ENCODE data around the gene NTRK1.

Gene NTRK1

DNA sequence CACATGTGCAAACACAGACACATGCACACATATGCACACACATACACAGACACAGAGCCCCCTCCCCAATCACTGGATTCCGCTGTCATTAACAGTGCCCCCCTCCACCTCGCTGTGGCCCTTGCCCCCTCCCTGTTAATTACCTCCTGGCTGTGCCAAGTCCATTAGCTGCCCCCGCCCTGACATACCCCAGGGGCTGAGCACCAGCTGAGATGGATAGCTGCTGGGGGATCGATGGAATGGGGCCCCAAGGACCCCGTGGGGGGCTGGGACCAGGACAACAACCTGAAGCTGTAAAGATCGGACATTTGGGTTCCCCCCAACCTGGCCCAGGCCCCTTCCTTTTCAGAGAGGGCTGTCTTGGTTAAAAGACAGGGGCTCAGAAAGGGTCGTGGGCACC, 23.3 kb downstream of the NTRK1 start:
- DNase-seq: no peak

DNA sequence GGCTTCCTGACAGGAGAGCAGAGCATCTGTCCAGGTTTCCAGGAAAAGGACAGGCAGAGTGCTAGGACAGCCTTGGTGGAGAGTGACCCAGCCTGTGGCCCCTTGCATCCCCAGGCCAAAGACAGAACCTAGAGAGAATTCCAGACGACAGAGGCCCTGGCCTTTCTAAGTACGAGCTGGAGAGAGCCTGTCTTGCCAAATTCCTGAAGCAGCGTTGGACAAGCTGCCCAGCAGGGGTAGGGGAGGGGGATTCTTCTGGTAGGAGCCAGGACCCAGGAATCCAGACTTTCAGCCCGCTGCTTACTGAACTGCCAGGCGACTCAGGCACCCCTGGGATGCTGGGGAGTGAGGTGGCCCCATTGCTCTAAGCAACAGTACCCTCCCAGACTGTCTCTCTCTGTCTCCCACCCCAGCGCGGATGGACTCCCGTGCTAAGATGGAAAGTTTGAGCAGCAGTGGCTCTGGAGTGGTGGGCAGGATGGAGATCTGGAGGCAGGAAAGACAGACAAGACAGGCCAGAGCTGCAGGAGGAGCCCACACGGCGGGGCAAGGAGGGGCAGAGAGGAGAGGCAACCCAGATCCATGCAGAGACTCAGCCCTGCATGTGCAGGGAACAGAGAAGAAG, 24.0 kb downstream of the NTRK1 start:
- DNase-seq: no peak

GRCh38 chr1:156885314-156885713, 24.6 kb downstream of the NTRK1 start:
- no peak for DNase-seq

- DNase-seq: no peak
Observed at GRCh38 chr1:156885880-156886355, 25.3 kb downstream of the NTRK1 start.

- no peak for DNase-seq
Observed at GRCh38 chr1:156886583-156887281, 26.1 kb downstream of the NTRK1 start.

DNA sequence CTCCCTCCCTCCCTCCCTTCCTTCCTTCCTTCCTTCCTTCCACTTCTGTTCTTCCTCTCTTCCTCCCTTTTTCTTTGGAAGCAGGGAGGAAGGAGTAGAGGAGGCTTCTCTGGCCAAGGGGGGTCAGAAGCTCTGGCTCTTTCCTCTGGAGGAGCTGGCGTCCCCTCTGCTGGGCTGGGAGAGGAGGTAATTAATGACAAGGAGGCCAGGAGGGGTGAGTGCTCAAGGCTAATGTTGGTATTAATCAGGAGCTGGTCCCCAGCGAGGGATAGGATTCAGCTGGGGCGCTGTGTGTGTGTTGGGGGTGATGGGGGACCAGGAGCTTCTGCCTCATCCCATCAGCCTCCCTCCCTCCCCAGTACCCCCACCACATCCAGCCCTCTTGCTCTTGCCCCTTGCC, 26.7 kb downstream of the NTRK1 start:
- no peak for DNase-seq

DNA sequence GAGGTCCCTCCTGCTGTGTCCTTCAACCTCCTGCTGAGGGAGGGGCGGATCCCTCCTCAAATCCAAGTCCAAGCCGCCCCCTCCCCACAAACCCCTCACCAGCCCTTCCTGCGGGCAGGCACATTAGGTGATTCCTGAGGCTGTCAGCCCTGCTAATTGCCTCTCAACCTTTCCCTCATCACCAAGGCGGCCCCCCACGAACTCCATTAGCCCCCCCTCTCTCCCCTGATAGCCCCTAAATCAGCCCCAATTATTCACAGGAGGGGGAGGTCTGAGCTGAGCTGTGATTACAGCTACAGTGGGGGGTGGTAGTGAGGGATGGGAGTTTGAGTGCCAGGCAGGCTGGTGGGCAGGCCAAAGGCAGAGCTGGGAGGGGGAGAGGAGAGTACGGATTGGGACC, 27.1 kb downstream of the NTRK1 start:
- no peak for DNase-seq

- DNase-seq: peak; percentile 50
Observed at GRCh38 chr1:156889802-156890580, 29.3 kb downstream of the NTRK1 start.

DNA sequence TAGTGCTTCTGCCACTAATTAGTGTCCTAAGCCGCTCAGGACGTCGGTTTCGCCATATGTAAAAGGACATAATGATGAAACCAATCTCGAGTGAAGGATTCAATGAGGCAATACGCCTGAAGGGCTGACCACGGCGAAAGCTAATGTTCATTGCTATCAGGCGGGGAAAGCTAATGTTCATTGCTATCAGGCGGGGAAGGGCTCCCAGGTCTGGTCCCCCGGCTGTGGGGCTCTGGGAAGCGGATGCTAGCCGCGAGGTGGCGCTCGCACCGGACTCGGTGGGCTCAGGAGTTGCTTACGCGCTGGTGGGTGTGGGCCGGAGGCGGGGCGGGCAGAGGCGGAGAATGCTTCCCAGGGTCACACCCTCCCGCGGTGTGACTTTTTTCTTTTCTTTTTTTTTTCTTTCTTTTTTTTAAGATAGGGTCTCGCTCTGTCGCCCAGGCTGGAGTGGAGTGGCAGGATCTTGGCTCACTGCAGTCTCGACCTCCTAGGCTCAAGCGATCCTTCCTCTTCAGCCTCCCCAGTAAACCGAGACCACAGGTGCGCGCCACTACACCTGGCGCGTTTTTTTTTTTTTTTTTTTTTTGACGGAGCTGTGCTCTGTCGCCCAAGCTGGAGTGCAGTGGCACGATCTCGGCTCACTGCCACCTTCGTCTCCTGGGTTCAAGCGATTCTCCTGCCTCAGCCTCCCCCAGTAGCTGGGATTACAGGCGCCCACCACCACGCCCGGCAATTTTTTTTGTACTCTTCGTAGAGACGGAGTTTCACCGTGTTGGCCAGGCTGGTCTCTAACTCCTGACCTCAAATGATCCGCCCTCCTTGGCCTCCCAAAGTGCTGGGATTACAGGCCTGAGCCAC, 31.8 kb downstream of the NTRK1 start:
- DNase-seq: peak; percentile 80

DNA sequence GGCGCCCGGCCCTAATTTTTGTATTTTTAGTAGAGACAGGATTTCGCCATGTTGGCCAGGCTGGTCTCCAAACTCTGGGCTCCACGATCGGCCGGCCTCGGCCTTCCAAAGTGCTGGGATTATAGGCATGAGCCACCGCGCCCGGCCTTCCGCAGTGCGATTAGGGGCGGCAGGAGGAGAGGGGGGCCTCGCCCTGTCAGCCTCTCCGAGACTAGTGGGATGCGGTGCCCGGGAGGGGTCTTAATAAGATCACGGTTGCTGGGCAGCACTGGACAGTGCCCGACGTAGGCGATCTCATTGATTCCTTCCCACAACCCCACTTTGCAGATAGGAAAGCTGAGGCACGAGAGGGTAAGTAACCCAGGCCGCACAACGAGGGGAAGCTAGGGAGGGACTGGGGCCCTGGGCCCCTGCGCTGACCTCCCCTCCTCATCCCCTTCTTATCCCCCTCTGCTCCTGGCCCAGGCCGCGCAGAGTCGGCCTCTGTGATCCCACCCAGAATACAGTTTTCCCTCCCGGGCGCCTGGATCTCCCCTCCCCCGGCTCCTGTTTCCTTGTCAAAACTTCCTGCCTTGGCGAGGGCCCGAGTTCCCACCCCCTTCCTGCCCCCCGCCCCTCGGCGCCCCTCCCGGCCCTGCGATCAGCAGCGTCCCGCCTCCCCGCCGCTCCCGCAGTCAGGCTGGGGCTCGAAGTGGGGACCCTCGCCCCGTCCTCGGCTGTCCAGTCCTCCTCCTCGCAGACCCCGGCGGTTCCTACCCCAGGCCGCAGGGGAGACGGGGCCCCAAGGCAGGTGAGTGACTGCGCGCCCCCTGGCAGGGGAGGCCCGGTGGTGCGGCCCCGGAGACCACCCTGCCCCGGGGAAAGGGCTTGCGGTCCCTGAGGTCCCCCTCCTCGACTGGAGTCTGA, 32.6 kb downstream of the NTRK1 start, which contains the start of gene PEAR1:
PEAR1 (plus strand) TSS at position 671 of the 906 bp plus-strand sequence. CDS start 10,209 bp downstream, outside the sequence.
- peak; percentile 27 for DNase-seq

- DNase-seq: no peak
Observed at GRCh38 chr1:156894001-156894400, 33.3 kb downstream of the NTRK1 start.

GRCh38 chr1:156894711-156895454, 34.2 kb downstream of the NTRK1 start:
- no peak for DNase-seq

GRCh38 chr1:156895455-156895812, 34.8 kb downstream of the NTRK1 start:
- no peak for DNase-seq

DNA sequence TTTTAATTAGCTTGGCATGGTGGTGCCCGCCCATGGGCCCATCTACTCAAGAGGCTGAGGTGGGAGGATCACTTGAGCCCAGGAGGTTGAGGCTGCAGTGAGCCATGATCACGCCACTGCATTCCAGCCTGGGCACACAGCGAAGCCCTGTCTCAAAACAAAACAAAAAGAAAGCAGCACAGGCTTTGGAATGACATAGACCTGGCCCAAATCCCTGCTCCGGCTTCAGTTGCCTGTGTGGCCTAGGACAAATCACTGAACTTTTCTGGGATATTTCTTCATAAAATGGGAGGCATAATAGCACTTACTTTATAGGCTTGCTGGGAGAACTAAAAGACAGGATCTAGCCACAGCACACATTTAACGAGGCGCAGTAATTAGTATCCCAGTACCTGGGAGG, 35.3 kb downstream of the NTRK1 start:
- no peak for DNase-seq

DNA sequence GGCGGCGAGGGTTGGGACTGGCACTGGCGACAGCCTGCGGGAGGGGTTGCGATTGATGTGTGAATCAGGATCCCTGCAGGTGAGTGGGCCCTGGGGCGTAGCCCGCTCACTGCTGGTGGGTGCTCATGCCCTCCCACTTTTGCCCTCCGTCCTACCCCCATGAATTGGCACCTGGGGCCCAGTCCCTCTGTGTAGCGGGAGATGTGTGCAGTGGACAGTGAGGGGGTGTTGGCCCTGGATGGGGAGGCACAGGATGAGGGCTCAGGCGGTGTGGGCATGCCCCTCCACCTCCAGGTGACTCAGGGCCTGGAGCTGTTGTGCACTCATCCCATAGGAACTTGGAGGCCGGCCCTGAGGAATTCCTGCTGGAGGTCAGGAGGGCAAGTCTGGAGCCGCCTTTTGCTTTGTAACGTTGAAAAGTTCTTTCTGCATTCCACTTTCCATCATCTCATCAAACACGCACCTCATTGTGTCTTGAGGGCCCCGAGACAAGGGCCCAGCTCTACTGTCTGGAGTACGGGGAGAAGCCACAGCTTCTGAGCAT, 35.9 kb downstream of the NTRK1 start:
- DNase-seq: no peak

- no peak for DNase-seq
Observed at GRCh38 chr1:156897078-156897825, 36.6 kb downstream of the NTRK1 start.

GRCh38 chr1:156898161-156898566, 37.5 kb downstream of the NTRK1 start:
- DNase-seq: peak; percentile 89

- DNase-seq: no peak
Observed at GRCh38 chr1:156898971-156899664, 38.5 kb downstream of the NTRK1 start.
